Right atrium auricular region (tissue), 2 donors: Measurements from ENCODE around the gene CHST5. TPM values are rescaled to one million over a fixed set of nuclear protein-coding genes. Genes with fewer than 3 reads are reported as not detected.

Experiments used
- DNase-seq: peaks from one replicate; pipeline ENCODE4 v3.0.0-alpha.2; 2019; ENCODE audit warnings: low spot score
- H3K27ac ChIP-seq, 2 donors: fragments of 200-600 bp; sonication (generic); 1 replicate in 1 of 2; 2 replicates in 1 of 2; pipeline ENCODE4 v1.5.1; 2016 to 2019
- H3K27me3 ChIP-seq, 2 donors: fragments of 200-600 bp; sonication (generic); one replicate each; pipeline versions ENCODE4 v1.5.1 to v1.6.0; 2017 to 2019
- H3K36me3 ChIP-seq: fragments of 200-600 bp; sonication (generic); one replicate; pipeline ENCODE4 v1.5.1; 2016
- H3K4me1 ChIP-seq, 2 donors: fragments of 200-600 bp; sonication (generic); one replicate each; pipeline versions ENCODE4 v1.5.1 to v1.6.0; 2017 to 2019
- H3K4me3 ChIP-seq, 2 donors: fragments of 200-600 bp; sonication (generic); 1 replicate in 1 of 2; 2 replicates in 1 of 2; pipeline ENCODE4 v1.5.1; 2017 to 2019; ENCODE audit warnings: mild to moderate bottlenecking in 1 of 2, moderate library complexity in 1 of 2
- H3K9me3 ChIP-seq, 2 donors: fragments of 200-600 bp; sonication (generic); one replicate each; pipeline ENCODE4 v1.5.1; 2019
- CTCF ChIP-seq, 2 donors: fragments of 200-600 bp; sonication (generic); IDR thresholded peaks; one replicate each; pipeline ENCODE4 v1.5.1; 2019; ENCODE audit warnings: antibody characterized with exemption in 2 of 2
- total RNA-seq, 2 donors: library from RNA; depleted of rRNA; stranded (reverse); fragments of >200 nt; gene quantifications; one replicate each; pipeline ENCODE4 v1.1.0, GENCODE V29; 2016

Gene CHST5
- total RNA-seq, 2 donors from 2014 or later = 0.16 TPM; not detected in 1

GRCh38 chr16:75481475-75481874, 54.4 kb downstream of the CHST5 start:
- no peak overlapping the region for H3K4me3 ChIP-seq
- H3K27ac ChIP-seq = no peak overlapping the region
- no peaks in the 10 kb centered on the region for H3K9me3 ChIP-seq
- no peaks in the 10 kb centered on the region for H3K27me3 ChIP-seq
- no peak for TF ChIP-seq CTCF (IDR thresholded peaks at IDR 0.05)
- H3K36me3 ChIP-seq = no peaks in the 10 kb centered on the region
- no peak for DNase-seq
- no peaks in the 10 kb centered on the region for H3K4me1 ChIP-seq

GRCh38 chr16:75479421-75479990, 56.4 kb downstream of the CHST5 start:
- Histone ChIP-seq H3K4me1 (no peaks in the 10 kb centered on the region), H3K36me3 (no peaks in the 10 kb centered on the region), H3K27me3 (no peaks in the 10 kb centered on the region), H3K27ac (no peak overlapping the region), H3K9me3 (no peaks in the 10 kb centered on the region), H3K4me3 (no peak overlapping the region)
- no peak for DNase-seq
- TF ChIP-seq CTCF (IDR thresholded peaks at IDR 0.05) = no peak

Other genes with a start within 250 kb of the CHST5 start
- gene CFDP1, start 102.6 kb downstream of the CHST5 start, total RNA-seq = 10 to 100 TPM; 25.2 to 33.6 TPM
- gene TMEM170A, start 71.4 kb downstream of the CHST5 start, total RNA-seq = 10 to 100 TPM; 13.4 to 16.3 TPM
- 1 to 10 TPM; 2.8 to 3.5 TPM for gene CHST6, start 40.7 kb downstream of the CHST5 start, total RNA-seq
- 1 to 10 TPM; 4.7 to 5.9 TPM for gene TMEM231, start 20.1 kb upstream of the CHST5 start, total RNA-seq
- 100 to 1,000 TPM; 167 to 177 TPM for gene GABARAPL2, start 30.3 kb upstream of the CHST5 start, total RNA-seq
- 10 to 100 TPM; 20.4 to 23.7 TPM for gene ADAT1, start 87.2 kb upstream of the CHST5 start, total RNA-seq
- 100 to 1,000 TPM in 1 of 2 donors, 10 to 100 TPM in 1; 88.9 to 100 TPM for gene KARS1, start 111.6 kb upstream of the CHST5 start, total RNA-seq
- 10 to 100 TPM; 77.8 to 81.8 TPM for gene TERF2IP, start 111.7 kb upstream of the CHST5 start, total RNA-seq
- not detected for gene CPHXL2, start 140.9 kb upstream of the CHST5 start, total RNA-seq
- not detected for gene DUXB, start 165.4 kb upstream of the CHST5 start, total RNA-seq
- not detected for gene CPHXL, start 190.4 kb upstream of the CHST5 start, total RNA-seq